Epithelial cell of esophagus (primary cell): Measurements from ENCODE around the gene NFATC1.

ENCODE experiments used
- DNase-seq: peaks from one replicate; pipeline ENCODE4 v3.0.0; 2010; ENCODE audit warnings: low read depth
- H3K4me3 ChIP-seq: 2 replicates; pipeline ENCODE4 v1.5.1; 2011; ENCODE audit warnings: mild to moderate bottlenecking, low read length, control low read depth
- CTCF ChIP-seq: IDR thresholded peaks from 2 replicates; pipeline ENCODE4 v1.5.1; 2011; ENCODE audit warnings: low read depth, mild to moderate bottlenecking, low read length, control low read depth, inconsistent platforms; ENCODE audit not compliant: insufficient read depth; ENCODE audit errors: missing control alignments

The NFATC1 gene

GRCh38 chr18:79384834-79385233 lies 10.9 kb upstream of the NFATC1 start:
- H3K4me3 ChIP-seq = no peak overlapping the region
- DNase-seq = no peak
- TF ChIP-seq CTCF = no peak

DNA sequence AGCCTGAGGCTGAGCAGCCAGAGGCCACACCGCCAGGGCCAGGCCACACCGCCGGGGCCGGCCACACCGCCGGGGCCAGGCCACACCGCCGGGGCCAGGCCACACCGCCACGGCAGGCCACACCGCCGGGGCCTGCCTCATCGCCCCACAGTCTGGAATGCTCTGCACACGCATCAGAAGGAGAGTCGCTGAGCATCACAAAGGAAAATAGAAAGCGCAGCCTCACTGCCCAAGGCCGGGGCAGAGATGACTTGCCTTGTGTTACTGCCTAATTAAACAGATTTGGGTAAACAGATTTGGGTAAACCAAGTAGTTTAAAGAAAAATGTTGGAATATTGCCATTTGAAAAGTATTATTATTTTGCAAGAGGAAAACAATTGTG lies 10.4 kb upstream of the NFATC1 start:
- no peak for TF ChIP-seq CTCF
- no peak overlapping the region for H3K4me3 ChIP-seq
- no peak for DNase-seq

DNA sequence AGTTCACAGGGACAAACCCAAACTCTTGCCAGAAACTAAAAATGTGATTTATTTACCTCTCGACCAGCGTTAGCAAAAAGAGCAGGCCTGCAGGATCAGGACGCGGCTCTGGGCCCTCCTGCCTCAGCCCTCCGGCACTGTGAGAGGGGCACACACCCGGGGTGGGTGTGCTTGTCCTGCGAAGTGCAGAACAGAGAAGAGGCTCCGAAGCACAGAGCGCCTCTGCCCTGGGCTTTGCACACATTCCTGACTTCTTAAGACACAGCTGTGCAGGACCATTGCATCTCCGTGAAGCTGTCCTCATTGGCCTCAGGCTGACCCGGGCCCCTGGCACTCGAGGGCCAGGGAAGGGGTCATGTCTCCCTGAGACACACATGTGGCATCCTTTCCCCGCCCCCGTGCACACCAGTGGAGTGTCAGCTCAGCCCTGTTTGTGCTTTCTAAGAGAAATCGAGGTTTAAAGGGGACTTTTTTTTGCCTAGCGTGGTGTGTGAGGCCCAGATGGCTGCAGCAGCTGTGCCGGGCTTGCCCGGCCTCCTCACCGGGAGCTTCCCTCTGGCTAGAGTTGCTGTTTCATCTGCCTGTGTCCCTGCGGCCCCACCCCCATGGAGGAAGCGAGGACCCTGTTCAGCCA lies 9.9 kb upstream of the NFATC1 start:
- DNase-seq = no peak
- no peak overlapping the region for H3K4me3 ChIP-seq
- no peak for TF ChIP-seq CTCF

- no peak overlapping the region for H3K4me3 ChIP-seq
- no peak for DNase-seq
- TF ChIP-seq CTCF = no peak
These were observed 9.2 kb upstream of the NFATC1 start for GRCh38 chr18:79386547-79386946.

DNA sequence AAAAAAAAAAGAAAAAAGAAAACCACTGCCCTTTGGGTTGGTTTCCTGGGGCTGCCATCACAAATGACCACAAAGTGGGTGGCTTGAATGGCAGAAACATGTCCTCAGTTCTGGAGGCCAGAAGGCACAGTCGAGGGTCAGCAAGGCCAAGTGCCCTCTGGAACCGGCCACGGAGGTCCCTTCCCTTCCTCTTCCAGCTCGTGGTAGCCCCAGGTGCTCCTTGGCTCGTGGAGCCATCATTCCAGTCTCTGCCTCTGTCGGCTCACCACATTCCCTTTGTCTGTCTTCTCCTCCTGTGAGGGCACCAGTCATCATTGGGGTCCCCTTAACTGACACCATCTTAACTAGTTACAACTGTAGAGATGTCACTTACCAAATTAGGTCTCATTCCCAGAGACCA lies 8.5 kb upstream of the NFATC1 start:
- H3K4me3 ChIP-seq = no peak overlapping the region
- DNase-seq = no peak
- no peak for TF ChIP-seq CTCF

DNA sequence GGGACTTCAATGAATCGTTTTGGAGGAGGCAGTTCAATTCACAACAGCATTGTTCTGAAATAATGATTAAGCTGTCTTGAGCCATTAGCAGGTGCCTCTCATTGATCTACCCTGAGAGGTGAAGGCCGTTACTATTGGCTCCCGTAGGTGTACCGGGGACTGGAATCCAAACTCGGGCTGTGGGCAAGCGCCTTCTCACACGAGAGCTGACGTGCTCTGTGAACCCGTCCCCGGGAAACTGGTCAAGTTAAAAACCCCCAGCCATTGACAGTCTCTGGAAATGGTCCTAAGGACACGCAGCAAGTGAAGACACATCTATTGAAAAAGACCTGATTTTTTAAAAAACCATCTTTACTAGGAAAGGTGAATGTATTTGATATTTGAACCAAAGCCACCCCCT lies 8.1 kb upstream of the NFATC1 start:
- TF ChIP-seq CTCF = no peak
- no peak overlapping the region for H3K4me3 ChIP-seq
- DNase-seq = no peak

DNA sequence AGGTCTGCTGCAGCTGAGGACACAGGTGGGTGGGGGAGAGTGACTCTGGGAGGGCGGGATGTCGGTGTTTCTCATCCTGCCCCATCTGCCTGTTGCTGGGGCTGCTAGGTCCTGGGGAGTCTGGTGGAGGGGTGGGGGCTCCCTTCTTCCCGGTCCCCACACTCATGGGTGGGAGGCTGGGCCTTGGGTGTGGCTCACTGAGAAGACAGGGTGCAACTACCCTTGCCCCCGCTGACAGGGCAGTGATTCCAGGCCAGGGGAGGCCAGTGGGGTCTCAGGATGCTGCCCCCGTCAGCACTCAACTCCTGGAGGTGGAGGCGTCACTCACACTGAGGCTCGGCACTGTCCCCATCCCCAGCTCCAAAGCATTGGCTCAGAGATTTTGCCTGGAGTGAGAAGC lies 7.7 kb upstream of the NFATC1 start:
- H3K4me3 ChIP-seq = no peak overlapping the region
- no peak for DNase-seq
- TF ChIP-seq CTCF = no peak
